Measurements from ENCODE around the gene ARHGAP19.

ARHGAP19 gene

GRCh38 chr10:97292097-97292861 lies at the start of gene ARHGAP19:
ARHGAP19 (minus strand) TSS chr10:97292637; CDS start chr10:97292627, 10 bp downstream.
- peak; percentile 96 for DNase-seq (ENCODE audit: low spot score)

DNA sequence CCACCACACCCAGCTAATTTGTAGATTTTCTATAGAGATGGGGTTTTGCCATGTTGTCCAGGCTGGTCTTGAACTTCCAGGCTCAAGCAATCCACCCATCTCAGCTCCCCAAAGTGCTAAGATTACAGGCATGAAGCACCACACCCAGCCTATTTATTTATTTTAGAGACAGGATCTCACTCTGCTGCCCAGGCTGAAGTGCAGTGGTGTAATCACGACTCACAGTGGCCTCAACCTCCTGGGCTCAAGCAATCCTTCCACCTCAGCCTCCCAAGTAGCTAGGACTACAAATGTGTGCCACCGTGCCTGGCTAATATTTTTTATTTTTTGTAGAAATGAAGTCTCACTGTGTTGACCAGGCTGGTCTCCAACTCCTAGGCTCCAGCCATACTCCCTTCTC lies 49.0 kb upstream of the ARHGAP19 start:
- DNase-seq (ENCODE audit: low spot score) = no peak

- DNase-seq (ENCODE audit: low spot score) = no peak
Measured at GRCh38 chr10:97338041-97338440, 45.6 kb upstream of the ARHGAP19 start.

DNA sequence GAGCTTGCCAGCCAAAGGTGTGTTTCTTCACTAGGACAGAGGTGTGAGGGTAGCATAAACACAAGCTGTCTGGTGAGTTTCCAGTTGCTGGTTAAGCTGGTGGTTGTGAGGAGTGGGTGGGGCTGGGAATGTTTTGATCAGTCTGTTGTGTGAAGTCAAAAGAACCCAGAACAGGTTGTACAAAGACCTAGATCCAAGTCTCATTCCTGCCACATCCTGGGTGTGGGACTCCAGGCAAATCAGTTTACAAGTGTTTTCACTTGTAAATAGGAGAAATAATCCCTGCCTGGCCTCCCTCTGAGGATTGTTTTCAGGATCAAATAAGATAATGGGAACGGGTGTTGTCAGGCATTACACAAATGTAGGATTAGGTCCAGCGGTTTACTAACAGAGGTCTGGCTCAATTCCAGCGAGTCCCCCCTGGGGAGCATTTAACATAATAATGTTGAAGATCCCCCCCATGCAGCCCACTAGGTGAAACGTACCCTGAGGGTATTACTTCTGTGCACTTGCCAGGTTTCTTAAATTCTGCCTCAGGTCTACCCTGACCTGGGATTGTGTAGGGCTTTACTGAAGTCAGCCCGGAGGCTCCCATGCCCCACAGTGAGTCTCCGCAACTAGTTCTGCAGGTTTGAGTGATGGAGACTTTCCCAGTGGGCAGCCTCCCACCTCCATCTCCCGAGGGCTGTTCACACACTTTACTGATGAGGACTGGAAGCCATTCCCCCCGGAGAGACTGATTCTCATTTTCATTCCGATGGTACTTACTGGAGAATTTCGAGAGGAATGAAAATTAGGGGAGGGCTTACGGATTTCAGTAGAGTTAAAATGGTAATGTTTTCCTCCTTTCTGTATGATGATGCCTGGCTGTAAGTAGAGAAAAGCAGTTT lies 44.8 kb upstream of the ARHGAP19 start:
- no peak for DNase-seq (ENCODE audit: low spot score)

DNA sequence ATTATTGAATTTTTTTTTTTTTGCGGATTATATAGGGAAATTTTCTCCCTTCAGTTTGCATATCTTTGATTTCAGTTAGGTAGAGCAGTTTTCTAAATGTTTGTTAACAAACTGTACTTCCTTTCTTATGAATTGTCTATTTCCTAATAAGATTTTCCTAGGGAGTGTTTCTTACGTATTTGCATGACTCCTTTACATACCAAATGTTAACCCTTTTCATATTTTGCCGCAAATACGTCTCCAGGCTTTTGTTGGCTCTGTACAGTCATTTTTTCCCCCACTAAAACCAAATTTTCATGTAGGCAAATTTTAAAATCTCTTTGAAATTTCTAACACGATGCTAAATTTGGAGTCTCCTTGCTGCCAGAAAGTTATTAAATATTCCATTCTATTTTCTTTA lies 44.0 kb upstream of the ARHGAP19 start:
- no peak for DNase-seq (ENCODE audit: low spot score)

DNA sequence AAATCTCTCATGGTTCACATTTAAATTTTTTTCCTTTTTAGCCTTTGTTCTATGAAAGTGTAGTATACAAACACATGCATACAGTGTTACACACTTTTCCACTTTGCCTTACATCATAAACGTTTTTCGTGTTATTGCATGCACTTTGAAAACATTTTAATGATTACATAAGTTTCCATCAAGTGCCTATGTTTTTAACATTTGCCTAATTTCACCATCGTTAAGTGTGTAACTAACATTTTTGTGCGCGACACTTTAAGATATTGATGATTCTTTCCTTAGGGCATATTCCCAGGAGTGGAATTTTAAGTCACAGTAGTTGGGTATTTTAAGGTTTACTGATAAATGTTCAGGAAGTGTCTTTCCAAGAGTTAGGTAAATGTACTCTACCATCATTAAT lies 43.6 kb upstream of the ARHGAP19 start:
- no peak for DNase-seq (ENCODE audit: low spot score)

GRCh38 chr10:97335188-97335619 lies 42.8 kb upstream of the ARHGAP19 start:
- no peak for DNase-seq (ENCODE audit: low spot score)

GRCh38 chr10:97334370-97335175 lies 42.1 kb upstream of the ARHGAP19 start, which contains the start of gene FRAT2:
FRAT2 (minus strand) TSS chr10:97334729; CDS start chr10:97334572, 157 bp downstream.
- peak; percentile 99 for DNase-seq (ENCODE audit: low spot score)

DNA sequence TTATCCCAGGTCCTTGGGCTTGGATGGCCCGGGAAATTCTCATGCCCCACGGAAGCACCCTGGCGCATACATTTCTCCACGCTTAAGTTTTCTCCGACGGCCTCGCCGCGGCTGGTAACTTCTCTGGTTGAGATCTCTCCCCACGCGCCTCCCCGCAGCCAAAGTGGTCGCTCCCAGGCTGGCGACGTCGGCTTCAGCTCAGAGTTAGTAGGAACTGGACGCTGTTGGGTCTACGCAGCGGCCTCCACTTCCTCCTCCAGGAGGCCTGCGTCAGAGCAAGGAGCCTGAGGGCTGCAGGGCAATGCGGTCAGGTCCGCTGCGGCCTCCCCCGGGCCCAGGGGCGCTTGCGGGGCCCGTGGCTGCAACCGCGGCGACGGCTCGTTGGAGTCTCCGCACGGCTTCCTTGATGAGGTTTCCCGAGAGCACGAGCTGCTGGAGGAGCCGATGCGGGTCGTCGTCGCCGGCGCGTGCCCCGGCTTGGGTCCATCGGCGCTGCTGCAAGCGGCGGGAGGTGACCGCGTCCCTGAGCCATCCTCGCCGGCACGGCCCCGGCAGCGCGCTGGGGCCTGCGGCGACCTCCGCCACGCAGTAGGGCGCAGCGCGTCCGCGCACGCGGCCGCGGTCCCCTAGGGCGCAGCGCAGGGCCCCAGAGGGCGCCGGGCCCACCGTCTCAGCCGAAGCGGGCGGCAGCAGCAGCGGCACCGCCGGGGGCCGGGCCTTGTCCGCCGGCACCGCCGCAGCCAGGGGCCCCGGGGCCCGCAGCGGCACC lies 41.3 kb upstream of the ARHGAP19 start:
- peak; percentile 49 for DNase-seq (ENCODE audit: low spot score)

DNA sequence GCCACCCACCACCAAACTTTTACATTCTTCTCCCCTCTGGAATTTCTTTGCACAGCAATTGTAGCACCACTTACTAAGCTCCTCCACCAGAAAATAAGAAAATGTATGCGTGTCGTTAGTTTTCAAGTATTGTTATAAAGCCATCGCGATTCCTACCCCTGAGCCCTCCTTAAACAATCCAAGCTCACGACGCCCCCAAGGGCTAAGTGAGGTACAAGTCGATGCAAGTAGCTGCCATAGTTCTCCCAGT lies 40.8 kb upstream of the ARHGAP19 start:
- no peak for DNase-seq (ENCODE audit: low spot score)

DNA sequence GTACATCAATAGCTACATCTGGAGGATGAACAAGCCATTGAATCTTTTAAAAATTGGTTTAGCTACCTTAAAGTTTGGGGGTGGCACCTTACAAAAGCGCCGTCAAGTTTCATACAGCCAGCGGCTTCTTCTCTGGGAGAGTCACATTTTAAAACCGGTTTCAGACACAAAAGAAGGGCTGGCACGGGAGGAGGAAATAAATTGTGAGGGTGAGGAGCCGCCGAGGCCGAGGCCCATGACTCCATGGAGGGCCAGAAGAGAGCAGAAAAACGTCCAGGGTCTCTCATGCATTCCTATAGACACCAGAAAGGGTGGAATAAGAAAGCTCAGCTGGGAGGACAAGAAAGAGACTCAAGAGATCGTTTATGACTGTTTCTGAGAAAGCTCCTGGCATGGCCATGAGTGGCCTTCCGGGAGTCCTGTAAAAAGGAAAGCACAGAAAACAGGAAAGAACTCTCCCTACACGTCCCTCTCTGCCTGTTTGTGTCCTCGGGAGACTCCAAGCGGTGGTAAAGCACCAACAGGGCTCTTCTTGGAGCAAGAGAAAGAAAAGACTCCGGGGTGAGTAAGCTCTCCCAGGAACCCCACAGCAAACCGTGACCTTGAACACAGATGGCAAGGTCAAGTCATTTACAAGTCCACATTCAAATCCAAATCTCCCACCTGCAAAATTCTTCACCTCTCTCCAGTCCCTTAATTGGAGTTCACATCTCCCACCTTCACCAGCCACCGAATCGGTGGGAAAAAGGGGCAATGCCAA lies 40.3 kb upstream of the ARHGAP19 start:
- peak; percentile 78 for DNase-seq (ENCODE audit: low spot score)

GRCh38 chr10:97331153-97331703 lies 38.8 kb upstream of the ARHGAP19 start:
- no peak for DNase-seq (ENCODE audit: low spot score)

- no peak for DNase-seq (ENCODE audit: low spot score)
Measured at GRCh38 chr10:97329766-97330165, 37.3 kb upstream of the ARHGAP19 start.

DNA sequence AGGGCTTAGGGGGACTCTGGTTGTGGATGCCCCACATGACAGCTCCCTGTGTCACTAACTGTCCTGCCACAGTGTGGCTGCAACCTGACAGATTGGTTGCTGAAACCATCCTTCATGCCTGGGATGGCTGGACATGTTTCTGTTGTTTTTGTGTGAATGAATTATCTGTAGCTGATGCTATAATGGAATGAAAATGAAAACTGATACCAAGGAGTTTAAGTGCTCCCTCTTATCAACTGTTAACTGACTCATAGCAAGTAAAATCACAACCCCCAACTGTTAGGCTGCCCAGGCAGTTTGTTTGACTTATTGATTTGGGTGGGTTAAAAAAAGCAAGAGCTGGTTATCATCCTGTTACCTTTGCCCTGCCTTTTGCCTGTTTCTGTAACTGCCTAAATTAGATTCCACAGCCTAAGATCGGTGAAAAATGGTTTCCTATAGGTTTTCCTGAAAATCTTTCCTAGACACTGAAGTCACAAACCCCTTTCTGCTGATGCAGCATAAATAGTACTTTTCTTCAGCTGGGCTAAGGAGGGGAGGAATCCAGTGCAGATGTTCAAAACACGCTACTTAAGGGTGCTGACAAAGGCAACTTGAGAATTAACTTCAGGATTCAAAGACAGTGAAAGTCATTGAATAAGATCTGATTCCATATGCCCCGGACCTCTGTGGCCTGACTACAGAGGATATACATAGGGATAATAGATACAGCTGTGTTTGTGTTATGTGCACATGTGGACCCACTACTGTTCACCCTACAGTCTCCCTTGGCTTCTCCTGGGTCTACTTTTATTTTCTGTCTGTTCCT lies 36.4 kb upstream of the ARHGAP19 start:
- no peak for DNase-seq (ENCODE audit: low spot score)

DNA sequence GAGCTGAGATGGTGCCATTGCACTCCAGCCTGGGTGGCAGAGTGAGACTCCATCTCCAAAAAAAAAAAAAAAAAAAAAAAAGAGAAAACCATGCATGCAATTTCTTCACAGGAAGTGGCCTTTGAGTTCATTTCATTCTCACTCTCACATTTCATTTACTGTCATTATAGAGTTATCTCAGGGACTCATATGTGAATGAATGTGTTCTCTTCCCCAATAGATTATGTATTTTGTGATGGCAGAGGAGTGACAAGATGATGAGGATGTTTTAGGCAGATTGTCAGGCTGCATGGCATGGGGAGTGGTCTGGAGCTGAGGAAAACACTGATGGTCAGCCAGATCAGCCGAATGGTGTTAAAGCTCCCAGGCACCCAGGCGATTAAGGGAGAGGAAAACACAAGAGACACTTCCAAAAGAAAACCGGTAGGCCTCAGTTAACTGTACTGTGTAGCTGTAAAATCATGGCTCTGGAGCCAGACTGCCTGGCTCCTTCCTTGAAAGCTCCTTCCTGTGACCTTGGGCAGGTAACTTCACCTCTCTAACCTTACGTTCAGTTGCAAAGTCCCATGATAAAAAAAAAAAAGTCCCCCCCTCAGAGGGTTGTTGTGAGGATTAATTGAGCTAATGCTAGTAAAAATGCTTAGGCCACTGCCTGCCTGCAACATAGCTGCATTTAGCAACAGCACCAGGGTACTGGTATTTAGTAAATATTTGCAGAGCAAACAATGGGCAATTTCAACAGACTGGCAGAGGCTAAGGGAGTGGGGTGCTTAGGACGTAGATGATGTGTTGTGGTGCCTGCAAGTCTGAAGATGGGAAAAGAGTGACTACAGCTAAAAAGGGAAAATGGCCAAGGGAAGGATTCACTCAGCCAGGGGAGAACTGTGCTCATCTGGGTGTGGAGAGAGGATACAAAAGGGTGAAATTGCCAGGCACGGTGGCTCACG lies 35.2 kb upstream of the ARHGAP19 start:
- no peak for DNase-seq (ENCODE audit: low spot score)

- DNase-seq (ENCODE audit: low spot score) = no peak
Measured at GRCh38 chr10:97325754-97326153, 33.3 kb upstream of the ARHGAP19 start.

DNA sequence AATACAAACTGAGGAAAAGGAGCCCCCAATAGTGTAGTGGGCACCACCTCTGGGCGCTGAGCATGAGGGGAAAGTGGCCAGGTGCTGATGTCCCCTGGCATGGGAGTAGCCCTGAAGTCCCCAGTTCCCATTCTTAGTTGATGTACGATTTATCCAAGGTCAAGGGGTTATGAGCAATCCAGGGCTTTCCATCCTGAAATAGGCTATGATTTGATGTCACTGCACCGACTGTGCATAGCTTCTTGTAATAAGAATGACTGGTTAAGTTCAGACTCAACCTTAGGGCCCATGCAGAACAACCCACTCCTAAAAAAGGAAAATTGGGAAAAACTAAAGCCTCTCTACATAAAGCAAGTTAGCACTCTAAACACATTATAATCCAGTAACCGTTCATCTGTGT lies 31.1 kb upstream of the ARHGAP19 start:
- no peak for DNase-seq (ENCODE audit: low spot score)

GRCh38 chr10:97321804-97322190 lies 29.4 kb upstream of the ARHGAP19 start:
- no peak for DNase-seq (ENCODE audit: low spot score)

Data from AG20443 (cell line).